K562 (cell line): Measurements from ENCODE around the gene RPP25. TPM values are rescaled to one million over a fixed set of nuclear protein-coding genes. Genes with fewer than 3 reads are reported as not detected.
A peak's percentile ranks its signal among the peaks of the same experiment; 100 is the strongest.

Experiments
- CTBP1 ChIP-seq: fragments of 450-650 bp; IDR thresholded peaks from 2 replicates; pipeline ENCODE4 v1.6.1; 2016; ENCODE audit warnings: borderline replicate concordance
- EHMT2 ChIP-seq: fragments of 450-650 bp; IDR thresholded peaks from 2 replicates; pipeline ENCODE4 v1.6.1; 2018; ENCODE audit warnings: antibody characterized with exemption
- EP300 ChIP-seq: IDR thresholded peaks from 2 replicates; pipeline ENCODE4 v1.6.1; 2012; ENCODE audit warnings: low read length, improper control_type of control experiment
- FOXA3 ChIP-seq, 2 experiments: fragments of 450-650 bp in 1 of 2; sonication (generic) in 1 of 2; formaldehyde crosslinking; IDR thresholded peaks in 1 of 2; conservative IDR thresholded peaks in 1 of 2; 2 replicates each; pipeline versions ENCODE4 v1.4.0 to v1.8.0; 2020 to 2022; ENCODE audit warnings: mild to moderate bottlenecking in 2 of 2, missing genetic modification reagents in 1 of 2
- FOXK1 ChIP-seq: sonication (generic); formaldehyde crosslinking; IDR thresholded peaks from 2 replicates; pipeline ENCODE4 v1.8.0; 2022; ENCODE audit warnings: missing genetic modification reagents, mild to moderate bottlenecking, borderline replicate concordance
- KLF16 ChIP-seq: IDR thresholded peaks from 2 replicates; pipeline ENCODE4 v1.6.1; 2016; ENCODE audit warnings: antibody characterized with exemption
- SREBF2 ChIP-seq: sonication (generic); formaldehyde crosslinking; IDR thresholded peaks from 2 replicates; pipeline ENCODE4 v1.4.0; 2020; ENCODE audit warnings: mild to moderate bottlenecking, missing genetic modification reagents
- TCF15 ChIP-seq: fragments of 250-450 bp; sonication (Bioruptor Pico); IDR thresholded peaks from 2 replicates; pipeline ENCODE4 v1.8.0; 2022; ENCODE audit warnings: moderate library complexity, mild to moderate bottlenecking, inconsistent platforms
- ZBTB9 ChIP-seq: fragments of 450-650 bp; formaldehyde crosslinking; IDR thresholded peaks from 2 replicates; pipeline ENCODE4 v1.4.0; 2020; ENCODE audit warnings: mild to moderate bottlenecking, moderate library complexity
- ZNF318 ChIP-seq, 2 experiments: fragments of 450-650 bp; IDR thresholded peaks; 2 replicates each; pipeline ENCODE4 v1.6.1; 2016; ENCODE audit warnings: mild to moderate bottlenecking in 2 of 2, borderline replicate concordance in 1 of 2, low read depth in 1 of 2, moderate library complexity in 1 of 2
- ZNF518B ChIP-seq: fragments of 250-450 bp; sonication (Bioruptor Pico); IDR thresholded peaks from 2 replicates; pipeline ENCODE4 v1.5.0; 2021; ENCODE audit warnings: mild to moderate bottlenecking, moderate library complexity
- ZNF586 ChIP-seq: fragments of 450-650 bp; formaldehyde crosslinking; conservative IDR thresholded peaks from 2 replicates; pipeline ENCODE4 v1.4.0; 2020; ENCODE audit warnings: mild to moderate bottlenecking, moderate library complexity
- polyA plus RNA-seq, 8 experiments: library from polyadenylated mRNA; depleted of rRNA in 4 of 8; stranded (reverse) in 5 of 8; unstranded in 3 of 8; fragments of >200 nt; fragmentation: Nextera tagmentation in 2 of 8; fragmentation: Illumina TruSeq in 1 of 8; extraction: Ambion mirVana in 2 of 8; extraction: Trizol in 1 of 8; gene quantifications; 2 replicates each; pipeline versions ENCODE4 v1.2.1 to v1.2.3, GENCODE V29; 2011 to 2014; ENCODE audit warnings: inconsistent platforms in 1 of 8, missing spikeins in 1 of 8
- total RNA-seq, 7 experiments: library from RNA; depleted of rRNA in 6 of 7; stranded (reverse); fragments of >200 nt in 6 of 7; fragmentation: Illumina TruSeq in 2 of 7; extraction: Trizol in 2 of 7; gene quantifications; 2 replicates each; pipeline versions ENCODE4 v1.2.1 to v1.2.3, GENCODE V29; 2011 to 2021; ENCODE audit warnings: low replicate concordance in 1 of 7

The RPP25 gene
- total and polyA plus RNA-seq, 9 of the 15 experiments (the other 6 are each of a cell fraction or from before 2014, with no cell fraction given) = 1.1 to 12.3 (median 5.6) TPM

GRCh38 chr15:74950078-74950908 is 6.3 kb downstream of the RPP25 start (continued):
- TF ChIP-seq ZNF318 (IDR thresholded peaks at IDR 0.05; ENCODE audit: borderline replicate concordance in 1 of 2, low read depth in 1 of 2) = no peak
- TF ChIP-seq FOXK1 (CRISPR knock-in tag) = no peak
- TF ChIP-seq CTBP1 = peak; percentile 36; the same call in 1 of the 2 replicates
- peak; percentile 60; the same call in 1 of the 2 replicates for TF ChIP-seq EHMT2
- TF ChIP-seq ZNF518B = no peak
- TF ChIP-seq ZNF586 (CRISPR knock-in tag) = no peak
- TF ChIP-seq FOXA3 (CRISPR knock-in tag; conservative IDR thresholded peaks at IDR 0.05 in 1 of 2, IDR thresholded peaks at IDR 0.05 in 1 of 2) = peak in 1 of 2 experiments; percentile 54; a peak in 1 of 4 replicates
- no peak for TF ChIP-seq ZBTB9 (CRISPR knock-in tag)
- TF ChIP-seq TCF15 (CRISPR knock-in tag) = no peak
- TF ChIP-seq SREBF2 (CRISPR knock-in tag) = no peak
- TF ChIP-seq EP300 = no peak
- TF ChIP-seq KLF16 = peak; percentile 72
